ENCODE data around the gene TSPAN9.

TSPAN9 gene

DNA sequence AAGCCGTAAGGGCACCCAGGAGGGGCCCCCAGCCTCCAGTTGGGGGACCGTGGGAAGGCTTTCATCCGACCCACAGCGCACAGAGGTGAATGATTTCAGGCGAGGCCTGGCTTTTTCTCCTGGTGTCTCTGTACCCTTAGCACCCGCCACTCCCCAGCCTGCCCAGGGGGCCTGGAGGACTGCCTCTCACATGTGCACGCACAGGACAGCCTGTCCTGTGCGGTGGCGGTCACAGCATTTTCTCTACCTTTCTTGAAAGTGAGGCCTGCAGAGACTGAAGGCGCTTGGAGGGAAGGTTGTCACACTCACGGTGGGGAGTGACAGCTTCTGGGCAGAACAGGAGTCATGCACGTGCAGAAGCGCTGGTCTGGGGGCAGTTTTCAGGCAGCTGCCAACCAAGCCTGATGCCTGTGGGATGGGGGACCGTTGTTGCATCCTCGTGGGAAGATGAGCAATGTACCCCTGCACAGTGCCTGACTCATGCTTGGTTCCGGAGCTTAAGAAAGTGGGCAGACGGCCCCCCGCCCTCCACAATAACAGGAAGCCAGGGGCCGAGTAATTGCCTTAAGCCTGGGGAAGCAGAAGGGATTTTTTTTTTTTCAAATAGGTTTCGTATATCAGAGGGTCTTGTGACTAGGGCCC, 148.1 kb downstream of the TSPAN9 start:
- no peak for DNase-seq (ENCODE audit: low read depth)

DNA sequence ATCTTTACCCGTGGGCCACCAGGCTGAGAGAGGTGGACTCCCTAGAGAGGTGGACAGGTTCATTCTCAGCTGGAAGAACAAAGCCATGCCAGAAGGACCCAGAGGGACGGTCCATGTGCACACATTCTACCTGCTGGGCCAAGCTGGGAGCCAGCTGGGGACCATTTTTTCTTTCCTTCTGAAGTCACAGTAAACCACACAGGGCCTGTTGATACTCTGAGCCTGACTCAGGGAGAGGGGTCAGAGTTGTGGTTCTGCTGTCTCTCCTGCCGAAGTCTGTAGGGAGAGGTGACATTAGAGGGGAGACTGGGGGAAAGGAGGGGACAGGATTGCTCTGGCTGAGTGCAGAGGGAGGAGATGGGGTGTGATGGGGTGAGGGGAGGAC, 148.6 kb downstream of the TSPAN9 start:
- DNase-seq (ENCODE audit: low read depth) = no peak

DNA sequence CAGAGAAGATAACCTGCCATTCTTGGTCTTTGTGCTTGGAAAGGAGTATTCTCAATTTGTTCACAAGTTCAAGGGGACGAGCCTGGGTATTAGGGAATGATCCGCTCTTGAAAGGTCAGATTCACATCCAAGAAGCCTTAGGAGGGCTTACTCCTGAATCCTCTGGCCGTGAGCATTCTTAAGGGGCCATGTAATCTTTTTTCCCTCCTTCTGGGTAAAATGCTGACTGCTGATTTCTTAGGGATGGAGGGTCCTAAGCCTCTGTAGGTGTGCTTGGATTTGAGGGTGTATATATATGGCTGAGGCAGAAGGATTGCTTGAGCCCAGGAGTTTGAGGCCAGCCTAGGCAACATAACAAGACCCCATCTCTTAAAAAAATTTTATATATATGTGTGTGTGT, 149.1 kb downstream of the TSPAN9 start:
- no peak for DNase-seq (ENCODE audit: low read depth)

DNA sequence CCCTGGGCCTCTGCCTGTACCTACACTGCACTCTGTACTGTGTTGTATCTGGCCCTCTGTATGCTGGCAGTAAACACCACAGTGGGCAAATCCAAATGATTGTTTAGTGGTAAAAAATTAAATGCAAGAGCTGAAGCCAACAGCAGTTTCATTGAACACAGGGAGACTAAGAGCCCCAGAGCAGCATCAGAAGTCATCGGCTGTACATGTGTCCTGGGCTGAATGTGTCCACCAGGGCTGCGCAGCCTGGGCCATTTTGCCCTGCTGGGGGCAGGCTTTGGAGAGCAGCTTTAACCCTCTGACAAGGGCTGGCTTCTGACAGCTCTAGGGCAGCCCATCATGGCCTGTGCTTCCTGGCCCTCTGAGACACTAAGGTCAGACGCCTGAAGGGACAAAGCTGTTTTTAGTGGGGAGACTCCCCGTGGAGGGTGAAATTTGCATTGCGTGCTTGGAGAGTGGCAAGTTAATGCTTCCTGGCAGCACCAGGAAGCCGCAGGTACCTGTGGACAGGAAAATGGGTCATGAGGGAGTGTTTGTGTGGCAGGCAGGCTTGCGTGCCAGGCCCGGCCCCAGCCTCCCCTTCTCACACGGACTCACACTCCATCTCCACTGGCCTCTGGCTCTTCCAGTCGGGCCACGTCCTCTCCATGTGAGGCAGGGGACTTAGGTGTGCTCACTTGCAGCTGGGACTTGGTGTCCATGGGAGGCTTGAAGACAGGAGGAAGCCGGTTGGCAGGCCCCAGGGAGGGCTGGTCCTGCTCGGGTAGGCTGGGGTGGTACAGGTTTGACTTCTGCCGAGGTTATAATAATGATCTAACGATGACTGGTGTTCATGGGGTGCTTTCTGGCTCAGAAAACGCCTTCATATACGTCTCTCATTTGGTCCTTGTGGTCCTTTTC, 150.1 kb downstream of the TSPAN9 start:
- DNase-seq (ENCODE audit: low read depth) = no peak

DNA sequence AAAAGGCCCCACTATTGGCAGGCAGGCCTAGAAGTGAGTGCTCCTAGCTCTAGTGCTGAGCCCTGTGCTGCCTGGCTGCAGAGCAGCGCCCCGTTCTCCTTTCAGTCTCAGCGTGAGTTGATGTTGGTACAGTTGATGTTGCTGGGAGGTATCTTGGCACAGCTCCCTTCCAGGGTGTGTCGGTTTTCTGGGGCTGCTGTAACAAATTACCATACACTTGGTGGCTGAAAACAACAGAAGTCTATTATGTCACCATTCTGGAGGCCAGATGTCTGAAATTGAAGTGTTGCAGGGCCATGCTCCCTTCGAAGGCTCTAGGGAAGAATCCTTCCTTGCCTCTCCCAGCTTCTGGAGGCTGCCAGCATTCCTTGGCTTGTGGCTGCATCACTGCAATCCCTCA, 151.4 kb downstream of the TSPAN9 start:
- DNase-seq (ENCODE audit: low read depth) = no peak

DNA sequence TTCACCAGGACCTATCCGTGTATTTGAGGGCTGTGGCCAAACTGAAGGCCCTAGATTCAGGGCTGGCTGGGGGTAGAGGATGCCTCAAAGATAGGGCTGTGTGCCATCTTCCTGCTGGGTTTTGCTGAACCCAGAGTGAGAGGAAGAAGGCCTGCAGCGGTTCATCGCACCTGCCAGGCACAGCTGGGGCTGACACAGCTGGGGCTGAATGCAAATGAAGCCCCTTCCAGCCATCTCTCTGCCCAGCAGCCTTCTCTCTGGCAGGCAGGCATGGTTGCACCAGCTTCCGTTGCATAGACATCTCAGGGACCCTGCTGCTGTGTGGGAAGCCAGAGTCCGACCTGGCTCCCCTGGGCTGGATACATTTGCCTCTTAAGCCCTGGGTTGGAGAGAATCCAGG, 152.4 kb downstream of the TSPAN9 start:
- no peak for DNase-seq (ENCODE audit: low read depth)

DNA sequence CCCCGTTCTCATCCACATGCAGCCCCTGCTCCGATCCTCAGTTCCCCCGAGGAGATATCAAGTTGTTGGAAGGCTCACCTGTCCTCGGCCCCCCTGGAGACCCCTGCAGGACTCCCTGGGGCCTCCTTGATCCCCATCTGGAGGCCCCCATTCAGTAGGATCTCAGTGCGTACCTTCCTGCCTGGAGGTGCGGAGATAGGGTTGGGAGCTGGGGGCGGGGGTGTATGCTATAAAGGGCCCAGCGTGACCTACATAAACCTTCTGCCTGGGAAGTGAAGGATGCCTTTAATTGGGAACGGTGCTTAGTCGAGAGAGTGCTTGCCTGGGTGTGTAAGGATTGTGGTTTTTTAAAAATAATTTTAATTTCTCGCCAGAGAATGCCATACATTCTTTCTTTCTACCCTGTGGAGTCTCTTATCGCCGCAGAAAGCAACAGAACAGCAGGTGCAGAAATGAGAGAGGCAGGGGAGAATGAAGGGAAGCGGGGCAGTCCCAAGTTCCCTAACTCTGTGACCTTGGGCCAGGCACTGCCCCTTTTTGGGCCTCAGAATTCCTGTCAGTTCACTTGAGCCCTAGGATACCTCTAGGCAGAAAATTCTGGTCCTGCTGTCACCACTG, 153.7 kb downstream of the TSPAN9 start:
- no peak for DNase-seq (ENCODE audit: low read depth)

DNA sequence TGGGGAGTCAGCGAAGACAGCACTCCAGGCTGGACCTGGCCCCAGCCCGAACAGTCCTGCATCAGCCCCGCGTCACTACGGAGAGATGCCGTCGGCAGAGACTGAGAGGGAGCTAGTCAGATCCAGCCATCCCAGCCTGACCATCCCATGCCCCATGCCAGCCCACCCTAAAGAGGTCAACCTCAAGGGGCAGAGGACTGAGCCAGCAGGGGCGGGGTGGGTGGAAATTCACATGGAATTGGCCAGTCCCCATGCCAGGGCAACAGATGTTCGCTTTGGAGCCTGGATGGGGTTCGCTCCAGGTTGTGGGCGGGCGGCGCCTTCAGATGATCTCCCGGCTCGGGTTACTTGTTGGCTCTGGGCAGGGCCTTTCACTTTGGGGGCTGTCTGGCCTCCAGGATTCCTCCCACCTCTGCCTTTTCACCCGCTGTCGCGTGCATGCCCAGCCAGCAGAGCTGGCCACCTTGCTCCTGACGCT, 154.3 kb downstream of the TSPAN9 start:
- no peak for DNase-seq (ENCODE audit: low read depth)

DNA sequence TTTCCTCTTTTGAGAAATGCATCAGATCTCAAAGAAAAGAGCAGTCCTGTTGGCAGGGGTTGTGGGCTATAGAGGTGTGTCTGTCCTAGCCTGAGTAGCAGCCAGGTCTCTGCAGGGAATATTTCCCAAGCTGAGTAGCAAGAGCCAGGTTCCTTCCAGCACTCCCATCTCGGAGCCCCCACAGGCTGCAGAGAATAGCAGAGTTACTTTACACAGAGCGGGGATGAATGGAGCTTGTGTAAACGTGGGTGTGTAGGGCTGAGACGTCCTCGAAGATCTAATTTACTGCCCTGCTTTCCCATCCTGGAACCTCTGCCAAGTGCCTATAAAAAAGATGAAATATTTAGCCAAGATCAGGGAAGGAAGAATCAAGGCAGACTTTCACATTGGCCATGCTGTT, 156.6 kb downstream of the TSPAN9 start:
- DNase-seq (ENCODE audit: low read depth) = no peak

DNA sequence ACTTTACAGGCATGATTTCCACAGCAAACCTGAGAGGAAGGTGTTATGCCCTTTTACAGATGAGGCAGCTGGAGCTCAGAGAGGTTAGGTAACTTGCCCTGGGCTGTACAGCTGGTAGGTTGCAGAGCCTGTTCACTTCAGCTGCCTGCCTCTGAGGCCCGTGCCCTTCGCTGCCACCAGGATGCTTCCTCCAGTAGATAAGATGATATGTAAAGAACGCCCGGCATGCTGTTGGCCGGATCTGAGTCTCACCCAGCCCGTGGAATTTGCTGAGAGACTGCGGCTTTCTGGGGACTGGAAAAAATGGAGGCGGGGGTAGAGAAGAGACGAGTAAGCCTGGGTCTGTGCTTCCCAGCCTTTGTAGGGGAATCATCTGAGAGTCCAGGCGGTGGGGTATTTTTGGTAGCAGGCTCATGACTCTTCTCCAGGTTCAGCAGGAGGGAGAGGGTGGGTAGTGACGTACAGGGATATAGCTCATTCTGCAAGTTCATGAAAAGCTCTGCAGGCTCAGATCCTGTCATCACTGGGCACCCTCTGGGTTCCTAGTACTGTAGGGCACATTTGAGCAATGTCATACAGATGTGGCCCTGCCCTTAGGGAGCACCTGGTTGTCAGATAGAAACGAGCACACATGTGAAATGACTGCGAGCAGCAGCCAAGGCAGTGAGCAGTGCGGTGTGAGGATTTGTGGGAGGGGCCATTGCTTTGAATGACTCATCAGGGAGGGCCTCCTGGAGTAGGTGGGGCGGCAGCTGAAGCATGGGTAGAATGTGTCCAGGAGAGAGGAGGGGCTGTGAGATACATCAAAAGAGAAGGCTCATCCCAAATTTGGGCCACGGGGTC, 159.4 kb downstream of the TSPAN9 start:
- no peak for DNase-seq (ENCODE audit: low read depth)

DNA sequence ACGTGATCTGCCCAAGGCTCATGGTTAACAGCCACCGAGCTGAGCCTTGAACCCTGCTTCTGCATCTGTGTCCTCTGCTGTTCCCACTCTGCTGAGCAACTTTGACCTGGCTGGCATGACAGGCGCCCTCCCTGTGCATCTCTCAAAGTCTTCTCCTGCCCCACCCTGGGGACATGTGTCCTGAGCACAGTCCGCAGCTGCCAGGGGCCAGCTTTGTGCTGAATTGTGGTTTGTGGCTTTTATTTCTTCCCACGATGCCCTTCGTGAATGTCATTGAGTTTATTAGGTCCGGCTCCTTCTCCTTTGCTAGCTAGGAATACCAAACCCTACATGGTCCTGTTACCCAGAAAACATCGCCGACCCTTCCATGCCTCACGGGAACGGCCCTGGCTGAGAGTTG, 161.0 kb downstream of the TSPAN9 start:
- DNase-seq (ENCODE audit: low read depth) = no peak

DNA sequence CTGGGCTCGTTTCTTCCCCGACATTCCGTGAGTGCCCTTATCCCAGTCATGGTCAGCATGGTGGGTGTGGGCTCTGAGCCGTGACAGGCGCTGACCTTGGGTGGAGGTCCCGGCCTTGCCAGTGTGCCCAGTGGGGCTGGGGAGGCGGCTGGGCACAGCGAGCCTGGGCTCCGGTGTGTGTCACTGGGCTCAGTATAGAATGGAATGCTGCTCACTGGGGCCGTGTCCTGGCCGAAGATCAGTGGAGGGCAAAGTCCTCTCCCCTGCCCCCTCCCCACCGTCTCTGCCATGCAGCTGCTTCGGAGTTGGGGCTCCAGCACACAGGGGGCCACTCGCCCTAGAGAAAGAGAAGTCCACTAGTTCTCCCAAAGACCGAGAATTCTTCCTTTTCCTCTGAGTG, 164.4 kb downstream of the TSPAN9 start:
- DNase-seq (ENCODE audit: low read depth) = no peak

DNA sequence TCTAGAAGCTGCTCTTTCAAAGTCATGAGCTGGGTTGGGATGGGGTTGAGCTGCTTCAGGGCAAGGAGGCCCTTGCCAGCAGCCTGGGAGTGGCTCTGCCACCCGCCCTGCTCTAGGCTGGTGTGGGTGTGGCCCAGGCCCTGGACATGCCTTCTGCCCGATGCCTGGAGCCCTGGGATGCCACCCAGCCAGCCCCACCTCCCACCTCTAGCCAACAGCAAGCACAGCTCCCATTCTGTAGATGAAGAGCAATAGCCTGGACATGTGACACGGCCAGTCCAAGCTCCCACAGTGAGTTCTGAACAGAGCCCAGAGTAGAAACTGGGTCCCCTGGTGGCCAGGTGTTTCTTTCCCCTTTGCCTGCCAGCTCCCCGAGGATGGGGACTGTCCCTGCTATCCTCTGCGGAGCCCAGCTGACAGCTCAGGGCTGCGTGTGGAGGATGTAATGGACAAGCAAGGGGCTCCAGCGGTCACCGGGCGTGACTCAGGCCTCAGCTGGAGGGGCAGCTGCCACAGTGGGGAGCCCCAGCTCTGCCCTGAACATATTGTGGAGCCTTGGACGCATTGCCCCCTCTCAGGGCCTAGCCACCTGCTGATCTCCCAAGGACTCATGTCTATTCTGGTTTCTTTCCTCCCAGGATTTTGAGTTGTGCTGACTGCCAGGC, 165.2 kb downstream of the TSPAN9 start:
- no peak for DNase-seq (ENCODE audit: low read depth)

DNA sequence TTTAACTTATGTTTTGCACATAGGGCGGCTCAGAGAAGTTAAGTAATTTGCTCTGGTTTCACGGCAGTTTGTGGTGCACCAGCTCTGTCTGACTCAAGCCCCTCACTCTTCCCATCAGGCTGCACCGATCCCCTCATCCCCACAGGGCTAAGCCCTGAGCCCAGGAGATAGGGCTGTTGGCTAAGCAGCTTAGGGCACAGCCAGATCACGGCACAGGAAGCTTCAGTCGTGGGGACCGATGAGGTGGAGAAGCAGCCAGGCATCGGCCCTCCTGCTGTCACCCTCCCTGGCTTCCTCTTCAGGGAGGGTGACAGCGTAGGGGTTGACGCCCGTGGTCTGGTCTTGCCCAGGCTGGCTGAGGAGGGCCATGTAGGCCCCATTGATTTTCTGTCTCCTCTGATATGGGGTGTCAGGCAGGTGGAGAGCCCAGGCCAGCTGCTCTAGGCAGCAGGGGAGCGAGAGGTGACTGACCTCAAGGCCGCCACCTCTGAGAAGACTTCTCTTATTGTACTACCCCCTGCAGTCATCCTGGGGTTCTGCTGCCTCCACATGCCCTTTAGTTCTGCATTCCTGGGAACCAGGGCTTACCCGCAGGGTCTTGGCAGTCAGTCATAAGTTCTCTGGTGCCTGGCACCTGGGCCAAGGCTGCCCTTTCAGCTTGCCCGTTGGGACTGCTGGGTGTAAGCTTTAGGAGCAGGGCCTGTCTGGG, 166.4 kb downstream of the TSPAN9 start:
- no peak for DNase-seq (ENCODE audit: low read depth)

DNA sequence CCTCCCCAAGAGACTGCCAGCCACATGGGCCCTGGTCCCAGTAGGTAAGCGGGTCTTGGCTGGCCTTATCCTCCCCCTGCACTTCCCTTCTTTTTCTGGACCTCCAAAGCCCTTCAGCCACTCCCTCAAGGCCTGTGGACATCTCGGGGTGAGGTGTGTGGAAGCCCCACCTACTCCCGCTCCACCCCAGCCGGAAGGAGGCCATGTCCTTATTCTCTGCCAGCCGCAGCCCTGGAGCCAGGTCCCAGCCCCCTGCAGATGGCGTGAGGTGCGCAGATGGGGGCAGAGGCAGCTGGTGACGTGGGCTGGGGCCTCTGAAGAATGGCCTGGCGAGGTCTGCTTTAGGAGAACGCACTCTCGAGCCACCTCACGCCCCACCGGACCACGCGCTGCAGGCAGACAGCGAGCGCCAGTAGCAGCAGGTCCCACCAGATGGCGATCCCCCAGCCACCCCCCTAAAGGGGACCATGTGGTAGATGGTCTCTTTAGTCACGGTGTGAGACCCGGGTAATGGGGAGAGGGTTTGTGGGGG, 167.1 kb downstream of the TSPAN9 start:
- no peak for DNase-seq (ENCODE audit: low read depth)

DNA sequence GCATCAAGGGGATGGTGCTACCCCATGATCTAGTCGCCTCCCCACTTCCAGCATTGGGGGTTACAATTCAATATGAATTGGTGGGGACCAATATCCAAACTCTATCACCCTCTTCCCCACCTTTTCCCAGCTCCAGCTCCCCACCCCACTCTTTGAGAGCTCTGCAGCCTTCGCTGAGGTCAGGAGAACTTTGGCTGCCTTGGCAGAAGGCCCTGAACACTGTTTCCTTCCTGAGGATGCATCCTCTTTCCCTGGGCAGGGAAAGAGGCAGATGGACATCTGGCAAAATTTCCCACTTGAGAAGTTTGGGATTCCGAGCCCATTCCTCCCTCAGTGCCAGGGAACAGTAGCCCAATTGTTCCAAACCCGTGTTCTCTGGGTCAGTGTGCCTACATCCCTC, 169.1 kb downstream of the TSPAN9 start:
- no peak for DNase-seq (ENCODE audit: low read depth)

DNA sequence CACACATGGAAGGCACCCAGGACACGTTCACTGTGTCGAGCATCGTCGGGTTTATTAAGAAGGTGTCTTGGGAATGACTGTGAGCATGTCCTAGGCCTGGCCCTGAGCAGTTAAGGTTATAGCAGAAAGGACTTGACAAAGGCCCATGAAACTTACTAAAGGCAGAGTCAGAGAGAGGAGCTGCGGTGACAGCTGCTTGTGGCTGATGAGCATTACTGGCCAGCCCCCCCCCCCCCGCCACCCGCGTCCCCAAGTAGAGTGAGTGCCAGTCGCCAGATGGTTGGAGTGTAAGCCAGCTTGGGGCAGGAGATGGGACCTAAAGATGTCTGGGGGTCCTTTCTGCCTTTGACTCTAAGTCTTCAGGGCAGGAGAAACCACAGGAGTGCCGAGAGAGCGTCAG, 169.9 kb downstream of the TSPAN9 start:
- DNase-seq (ENCODE audit: low read depth) = no peak

DNA sequence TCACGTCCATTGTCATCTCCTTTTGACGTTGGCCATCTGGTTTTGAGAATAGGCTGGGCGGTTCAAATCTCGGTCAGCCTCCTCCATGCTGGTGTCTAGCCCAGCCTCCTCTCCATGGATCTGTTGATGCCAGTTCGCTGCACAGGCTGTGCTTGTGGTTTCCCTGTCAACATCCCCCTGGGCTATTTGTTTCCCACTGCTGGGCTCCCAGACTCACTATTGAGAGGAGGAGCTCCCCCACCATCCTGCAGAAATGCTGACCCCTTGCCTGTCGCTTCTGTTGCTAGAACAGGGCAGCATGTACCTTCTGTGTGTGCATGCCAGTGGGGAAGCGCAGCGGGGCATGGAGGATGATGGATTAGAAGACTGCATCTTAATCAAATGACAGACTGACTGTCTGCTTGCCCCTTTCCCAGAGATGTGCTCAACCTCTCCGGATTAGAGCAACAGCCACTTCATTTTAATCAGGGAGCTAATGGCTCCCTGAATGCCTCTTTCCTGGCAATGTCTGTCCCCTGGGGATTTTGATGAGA, 170.5 kb downstream of the TSPAN9 start:
- no peak for DNase-seq (ENCODE audit: low read depth)

DNA sequence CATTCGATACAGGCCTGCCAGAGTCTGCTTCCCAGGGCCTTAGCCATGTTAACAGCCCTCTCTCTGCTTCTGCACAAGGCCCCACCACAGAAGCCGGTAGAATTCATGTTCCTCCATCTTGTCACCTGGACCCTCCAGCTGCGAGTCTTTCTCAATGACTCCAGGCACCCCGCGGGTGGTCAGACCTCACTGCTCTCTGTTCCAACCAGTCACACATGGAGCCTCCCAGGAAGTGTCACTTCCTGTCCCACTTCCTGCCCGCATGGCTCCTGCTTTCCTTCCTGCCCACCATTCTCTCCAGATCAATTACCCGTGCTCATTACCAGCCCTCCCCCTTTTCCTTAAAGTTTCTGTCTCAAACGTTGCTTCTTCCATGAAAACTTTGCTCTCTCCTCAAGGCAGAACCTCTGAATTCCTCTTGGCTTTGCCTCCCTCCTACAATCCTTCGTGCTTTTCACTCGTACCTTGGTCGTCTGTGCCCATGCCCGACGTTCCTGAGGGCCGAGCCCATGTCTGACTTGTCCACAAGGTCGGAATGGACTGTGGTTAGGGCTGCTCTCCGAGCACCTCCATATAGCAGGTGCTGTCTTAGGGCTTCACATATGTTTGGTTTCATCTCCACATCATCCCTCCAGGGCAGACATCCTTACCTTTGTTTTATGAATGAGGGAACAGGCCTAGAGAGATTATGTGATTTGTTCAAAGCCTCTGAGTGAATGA, 172.1 kb downstream of the TSPAN9 start:
- DNase-seq (ENCODE audit: low read depth) = no peak

DNA sequence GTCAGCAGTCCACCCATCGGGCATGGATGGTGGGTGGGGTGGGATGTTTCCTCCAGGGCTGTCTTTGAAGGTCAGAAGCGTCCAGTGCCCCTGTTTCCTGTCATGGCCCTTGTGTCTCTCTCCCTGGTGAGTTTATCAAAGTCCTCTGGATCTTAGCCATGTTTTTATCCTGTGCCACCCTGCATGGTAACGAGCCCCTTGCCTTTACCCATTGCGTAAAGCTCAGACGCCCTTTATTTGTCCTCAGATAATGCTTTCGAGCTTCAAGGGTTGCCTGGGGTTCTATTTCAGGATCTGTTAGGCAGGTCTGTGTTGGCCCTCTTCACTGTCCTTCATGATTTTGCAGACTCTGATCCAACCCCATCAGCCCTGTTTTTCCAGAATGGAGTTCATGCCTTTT, 172.9 kb downstream of the TSPAN9 start:
- DNase-seq (ENCODE audit: low read depth) = no peak

All from activated T-cell treated with anti-CD3 and anti-CD28 coated beads for 1 hour (primary cell).